CD8-positive, alpha-beta memory T cell (primary cell): ENCODE data around the gene TPRG1L. TPM values are rescaled to one million over a fixed set of nuclear protein-coding genes. Genes with fewer than 3 reads are reported as not detected.

Experiments
- CTCF ChIA-PET: fragments of 350-600 bp; sonication (Branson Sonifier 250); formaldehyde crosslinking; loops from one replicate; lab custom pipeline; 2021; ENCODE audit warnings: antibody characterized with exemption; lab: Charles Lee
- POLR2A ChIA-PET: fragments of 350-600 bp; sonication (Branson Sonifier 250); formaldehyde crosslinking; loops from one replicate; lab custom pipeline; 2021; ENCODE audit warnings: antibody characterized with exemption; lab: Charles Lee
- DNase-seq, 5 donors: peaks; one replicate each; pipeline versions ENCODE4 v3.0.0 to v3.0.0-alpha.2; 2020 to 2022; ENCODE audit warnings: mixed read lengths in 1 of 5
- H3K27ac ChIP-seq: one replicate; pipeline ENCODE4 v1.7.0; 2013; ENCODE audit warnings: low read depth, mild to moderate bottlenecking, low read length, moderate library complexity
- H3K27me3 ChIP-seq: 2 replicates; pipeline ENCODE4 v1.7.0; 2013; ENCODE audit warnings: low read length, mild to moderate bottlenecking; ENCODE audit not compliant: insufficient read depth, poor library complexity, severe bottlenecking
- H3K36me3 ChIP-seq: 2 replicates; pipeline ENCODE4 v1.7.0; 2013; ENCODE audit warnings: mild to moderate bottlenecking, low read length, moderate library complexity; ENCODE audit not compliant: insufficient read depth
- H3K4me1 ChIP-seq: 2 replicates; pipeline ENCODE4 v1.7.0; 2013; ENCODE audit warnings: mild to moderate bottlenecking, low read length, moderate library complexity; ENCODE audit not compliant: insufficient read depth
- H3K4me3 ChIP-seq: 2 replicates; pipeline ENCODE4 v1.7.0; 2013; ENCODE audit warnings: mild to moderate bottlenecking, low read length
- H3K9me3 ChIP-seq: 2 replicates; pipeline ENCODE4 v1.7.0; 2013; ENCODE audit warnings: mild to moderate bottlenecking, low read length
- H3K27ac Mint-ChIP-seq, 8 donors: one replicate each; pipeline ENCODE4 v1.8.0; 2020 to 2021; ENCODE audit warnings: mixed read lengths in 8 of 8, mild to moderate bottlenecking in 6 of 8, inconsistent platforms in 3 of 8, moderate library complexity in 3 of 8
- H3K27me3 Mint-ChIP-seq, 2 donors: one replicate each; pipeline ENCODE4 v1.8.0; 2020 to 2021; ENCODE audit warnings: mixed read lengths in 2 of 2, mild to moderate bottlenecking in 1 of 2, moderate library complexity in 1 of 2
- H3K36me3 Mint-ChIP-seq, 3 donors: one replicate each; pipeline ENCODE4 v1.8.0; 2020 to 2021; ENCODE audit warnings: mixed read lengths in 3 of 3, inconsistent platforms in 1 of 3, mild to moderate bottlenecking in 1 of 3
- H3K4me1 Mint-ChIP-seq, 3 donors: one replicate each; pipeline ENCODE4 v1.8.0; 2020 to 2021; ENCODE audit warnings: mixed read lengths in 3 of 3, inconsistent platforms in 1 of 3, mild to moderate bottlenecking in 1 of 3
- H3K4me3 Mint-ChIP-seq, 7 donors: one replicate each; pipeline ENCODE4 v1.8.0; 2020 to 2021; ENCODE audit warnings: mixed read lengths in 7 of 7, mild to moderate bottlenecking in 6 of 7, moderate library complexity in 4 of 7, inconsistent platforms in 2 of 7
- H3K9me3 Mint-ChIP-seq, 5 donors: one replicate each; pipeline ENCODE4 v1.8.0; 2020 to 2022; ENCODE audit warnings: mixed read lengths in 5 of 5, mild to moderate bottlenecking in 3 of 5, moderate library complexity in 2 of 5, inconsistent platforms in 1 of 5
- polyA plus RNA-seq: library from polyadenylated mRNA; unstranded; fragments of 300-500 nt; fragmentation: Illumina TruSeq; gene quantifications from one replicate; pipeline ENCODE4 v1.2.3, GENCODE V29; 2021
- total RNA-seq, 2 experiments: library from RNA; stranded (reverse); gene quantifications; one replicate each; pipeline ENCODE4 v1.2.3, GENCODE V29; 2021

Gene TPRG1L
- total and polyA plus RNA-seq, 3 experiments from 2014 or later: 18.9 to 47.7 (median 21.1) TPM

GRCh38 chr1:3675436-3675835 lies 50.6 kb downstream of the TPRG1L start:
- Histone ChIP-seq H3K36me3 (no peaks in the 10 kb centered on the region), H3K4me3 (no peak overlapping the region), H3K27me3 (no peaks in the 10 kb centered on the region), H3K4me1 (peaks cover 6% of the 10 kb centered on the region), H3K9me3 (no peaks in the 10 kb centered on the region), H3K27ac (no peak overlapping the region)
- Mint-ChIP-seq H3K27ac (no peak overlapping the region), H3K4me3 (no peak overlapping the region), H3K4me1 (peaks cover 7 to 18% (median 11%) of the 10 kb centered on the region in 3 donors), H3K36me3 (peaks cover 0 to 1% (median 0%) of the 10 kb centered on the region in 3 donors), H3K27me3 (peaks cover 7 to 24% of the 10 kb centered on the region in 2 donors), H3K9me3 (no peaks in the 10 kb centered on the region)
- POLR2A ChIA-PET: no interaction called here
- CTCF ChIA-PET: no interaction called here
- no peak for DNase-seq

- no peak overlapping the region for H3K27ac ChIP-seq
- Mint-ChIP-seq H3K27ac (no peak overlapping the region), H3K36me3 (peaks cover 0 to 1% (median 0%) of the 10 kb centered on the region in 3 donors), H3K27me3 (peaks cover 7 to 19% of the 10 kb centered on the region in 2 donors), H3K4me3 (no peak overlapping the region), H3K4me1 (peaks cover 7 to 18% (median 11%) of the 10 kb centered on the region in 3 donors), H3K9me3 (no peaks in the 10 kb centered on the region)
- ChIA-PET CTCF (no interaction called here), POLR2A (no interaction called here)
- no peaks in the 10 kb centered on the region for H3K27me3 ChIP-seq
- no peak for DNase-seq
- H3K4me1 ChIP-seq: peaks cover 6% of the 10 kb centered on the region
- no peaks in the 10 kb centered on the region for H3K9me3 ChIP-seq
- no peak overlapping the region for H3K4me3 ChIP-seq
- H3K36me3 ChIP-seq: no peaks in the 10 kb centered on the region
Observed at GRCh38 chr1:3676581-3677470, 52.0 kb downstream of the TPRG1L start.

DNA sequence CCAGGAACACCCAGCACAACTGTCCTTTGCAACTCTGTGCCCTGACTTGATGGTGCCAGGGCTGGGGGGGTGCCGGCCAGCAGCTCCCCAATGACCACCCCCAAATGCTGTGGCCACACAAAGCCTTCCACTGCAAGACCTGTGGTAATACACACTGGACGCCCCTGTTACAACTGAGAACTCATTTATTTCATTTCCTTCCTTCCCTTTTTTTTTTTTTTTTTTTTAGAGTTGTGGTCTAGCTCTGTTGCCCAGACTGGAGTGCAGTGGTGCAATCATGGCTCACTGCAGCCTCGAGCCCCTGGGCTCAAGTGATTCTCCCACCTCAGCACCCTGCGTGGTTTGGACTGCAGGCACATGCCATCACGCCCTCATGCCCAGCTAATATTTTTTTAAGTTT lies 52.7 kb downstream of the TPRG1L start:
- no peaks in the 10 kb centered on the region for H3K27me3 ChIP-seq
- Mint-ChIP-seq H3K9me3 (no peaks in the 10 kb centered on the region), H3K27me3 (peaks cover 7 to 12% of the 10 kb centered on the region in 2 donors), H3K4me1 (peaks cover 7 to 18% (median 11%) of the 10 kb centered on the region in 3 donors), H3K4me3 (peak overlapping the region in 1 of 7 donors; percentile 8), H3K27ac (peak overlapping the region in 2 of 8 donors; percentile 37 to 43), H3K36me3 (peaks cover 0 to 1% (median 0%) of the 10 kb centered on the region in 3 donors)
- no peak overlapping the region for H3K27ac ChIP-seq
- ChIA-PET POLR2A (no interaction called here), CTCF (no interaction called here)
- no peaks in the 10 kb centered on the region for H3K9me3 ChIP-seq
- no peak overlapping the region for H3K4me3 ChIP-seq
- no peaks in the 10 kb centered on the region for H3K36me3 ChIP-seq
- H3K4me1 ChIP-seq: peaks cover 6% of the 10 kb centered on the region
- no peak for DNase-seq

DNA sequence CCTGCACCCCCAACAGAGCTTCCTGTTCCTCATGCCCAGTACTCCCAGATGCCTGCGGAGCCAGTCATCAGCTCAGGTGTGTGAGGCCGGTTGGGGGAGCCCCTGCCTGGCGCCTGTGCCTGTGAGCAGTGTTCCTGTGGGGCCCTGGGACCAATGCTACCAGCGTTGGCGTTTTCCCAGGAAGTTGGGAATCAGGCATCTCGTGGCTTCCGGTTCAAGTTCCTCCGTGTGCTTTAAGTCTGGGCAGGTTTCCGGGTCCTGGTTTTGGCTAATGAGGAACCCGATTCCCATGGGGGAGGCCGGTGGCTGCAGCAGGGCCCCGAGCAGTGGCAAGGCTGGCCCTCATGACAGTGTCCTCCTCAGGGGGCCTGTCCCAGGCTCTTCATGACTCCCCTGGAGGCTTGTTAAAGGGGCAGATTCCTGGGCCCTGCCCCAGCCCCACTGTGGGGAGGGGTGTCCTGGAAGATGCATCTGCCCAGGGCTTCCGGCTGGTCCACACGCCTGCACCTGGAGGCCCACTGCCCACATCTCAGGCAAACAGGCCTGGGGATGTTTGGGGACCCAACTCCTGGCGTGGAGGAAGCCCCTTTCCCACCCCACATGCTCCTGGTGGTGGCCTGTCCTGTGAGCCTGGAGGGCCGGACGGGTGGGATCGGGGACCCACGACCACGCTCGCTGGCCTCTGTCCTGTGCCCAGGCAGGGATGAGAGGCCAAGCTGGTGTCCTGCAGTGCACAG lies 53.7 kb downstream of the TPRG1L start:
- no peak overlapping the region for H3K4me3 Mint-ChIP-seq
- peaks cover 3 to 14% of the 10 kb centered on the region in 2 donors for H3K27me3 Mint-ChIP-seq
- CTCF ChIA-PET: no interaction called here
- H3K27ac Mint-ChIP-seq: no peak overlapping the region
- Histone ChIP-seq H3K9me3 (no peaks in the 10 kb centered on the region), H3K27ac (no peak overlapping the region), H3K4me3 (no peak overlapping the region), H3K27me3 (no peaks in the 10 kb centered on the region), H3K36me3 (no peaks in the 10 kb centered on the region), H3K4me1 (peaks cover 6% of the 10 kb centered on the region)
- H3K4me1 Mint-ChIP-seq: peaks cover 3 to 14% (median 7%) of the 10 kb centered on the region in 3 donors
- POLR2A ChIA-PET: no interaction called here
- DNase-seq: no peak
- no peaks in the 10 kb centered on the region for H3K9me3 Mint-ChIP-seq
- H3K36me3 Mint-ChIP-seq: peaks cover 0 to 1% (median 0%) of the 10 kb centered on the region in 3 donors

DNA sequence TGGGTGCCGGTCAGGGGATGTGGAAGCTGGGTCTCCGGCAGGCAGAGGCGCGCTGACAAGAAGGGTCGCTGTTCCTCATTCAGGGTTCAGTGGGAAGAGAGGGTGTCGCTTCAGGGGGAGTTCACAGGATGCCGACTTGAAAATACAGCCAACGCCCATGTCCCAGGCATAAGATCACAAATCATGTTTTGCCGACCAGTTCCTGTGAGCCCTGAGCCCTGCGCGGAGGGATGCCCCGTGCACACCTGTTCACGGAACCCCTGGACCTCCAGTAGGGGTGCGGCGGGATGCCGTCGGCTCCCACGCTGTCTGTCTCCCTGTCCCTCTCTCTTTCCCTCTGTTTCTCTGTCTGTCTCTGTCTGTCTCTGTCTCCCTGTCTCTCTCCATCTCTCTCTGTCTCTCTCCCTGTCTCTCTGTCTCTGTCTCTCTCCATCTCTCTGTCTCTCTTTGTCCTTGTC lies 54.3 kb downstream of the TPRG1L start:
- Histone ChIP-seq H3K9me3 (no peaks in the 10 kb centered on the region), H3K36me3 (no peaks in the 10 kb centered on the region), H3K4me1 (peaks cover 6% of the 10 kb centered on the region), H3K27ac (no peak overlapping the region), H3K27me3 (no peaks in the 10 kb centered on the region), H3K4me3 (no peak overlapping the region)
- ChIA-PET CTCF (no interaction called here), POLR2A (no interaction called here)
- H3K27me3 Mint-ChIP-seq: peaks cover 4 to 11% of the 10 kb centered on the region in 2 donors
- H3K4me3 Mint-ChIP-seq: no peak overlapping the region
- H3K27ac Mint-ChIP-seq: peak overlapping the region in 2 of 8 donors; percentile 11 to 32
- DNase-seq: no peak
- peaks cover 2 to 12% (median 6%) of the 10 kb centered on the region in 3 donors for H3K4me1 Mint-ChIP-seq
- H3K36me3 Mint-ChIP-seq: peaks cover 0 to 1% (median 0%) of the 10 kb centered on the region in 3 donors
- H3K9me3 Mint-ChIP-seq: no peaks in the 10 kb centered on the region

Other genes starting within 250 kb of the TPRG1L start
- not detected for gene ARHGEF16, start 170.3 kb upstream of the TPRG1L start, total RNA-seq
- gene ARHGEF16, start 170.3 kb upstream of the TPRG1L start, polyA plus RNA-seq: 0.06 TPM
- gene MEGF6, start 13.5 kb upstream of the TPRG1L start, total RNA-seq: 10 to 100 TPM; 10.8 to 12.0 TPM
- gene MEGF6, start 13.5 kb upstream of the TPRG1L start, polyA plus RNA-seq: 3.4 TPM
- gene WRAP73, start 25.1 kb downstream of the TPRG1L start, total RNA-seq: 10 to 100 TPM; 26.1 to 30.7 TPM
- gene WRAP73, start 25.1 kb downstream of the TPRG1L start, polyA plus RNA-seq: 33.8 TPM
- gene TP73, start 27.5 kb downstream of the TPRG1L start, total RNA-seq: under 1 TPM; 0.49 to 0.63 TPM
- 0.20 TPM for gene TP73, start 27.5 kb downstream of the TPRG1L start, polyA plus RNA-seq
- gene CCDC27, start 127.4 kb downstream of the TPRG1L start, total RNA-seq: not detected
- gene CCDC27, start 127.4 kb downstream of the TPRG1L start, polyA plus RNA-seq: not detected
- 1 to 10 TPM in 1 of 2 experiments, under 1 TPM in 1; 0.80 to 1.6 TPM for gene SMIM1, start 147.7 kb downstream of the TPRG1L start, total RNA-seq
- 1.1 TPM for gene SMIM1, start 147.7 kb downstream of the TPRG1L start, polyA plus RNA-seq
- gene LRRC47, start 171.5 kb downstream of the TPRG1L start, total RNA-seq: 10 to 100 TPM; 42.6 to 50.5 TPM
- 36.9 TPM for gene LRRC47, start 171.5 kb downstream of the TPRG1L start, polyA plus RNA-seq
- gene CEP104, start 232.2 kb downstream of the TPRG1L start, total RNA-seq: 10 to 100 TPM; 45.0 to 47.0 TPM
- gene CEP104, start 232.2 kb downstream of the TPRG1L start, polyA plus RNA-seq: 29.4 TPM
- 10 to 100 TPM; 10.9 to 14.6 TPM for gene DFFB, start 232.5 kb downstream of the TPRG1L start, total RNA-seq
- 8.3 TPM for gene DFFB, start 232.5 kb downstream of the TPRG1L start, polyA plus RNA-seq